OCI-LY3 (cell line): ENCODE results near the gene ABCA2.

Experiments
- EZH2phosphoT487 ChIP-seq: fragments of 200-600 bp; shearing (Covaris generic); IDR thresholded peaks from 2 replicates; pipeline ENCODE4 v1.6.1; 2018; ENCODE audit warnings: antibody characterized with exemption, mixed run types, low read depth
- TF ChIP-seq, protein P1 (sequence below): fragments of 200-600, 300-600 bp; sonication (generic); IDR thresholded peaks from 2 replicates; pipeline ENCODE4 v1.5.1; 2014; ENCODE audit warnings: antibody characterized with exemption, low read length, low read depth

DNA sequence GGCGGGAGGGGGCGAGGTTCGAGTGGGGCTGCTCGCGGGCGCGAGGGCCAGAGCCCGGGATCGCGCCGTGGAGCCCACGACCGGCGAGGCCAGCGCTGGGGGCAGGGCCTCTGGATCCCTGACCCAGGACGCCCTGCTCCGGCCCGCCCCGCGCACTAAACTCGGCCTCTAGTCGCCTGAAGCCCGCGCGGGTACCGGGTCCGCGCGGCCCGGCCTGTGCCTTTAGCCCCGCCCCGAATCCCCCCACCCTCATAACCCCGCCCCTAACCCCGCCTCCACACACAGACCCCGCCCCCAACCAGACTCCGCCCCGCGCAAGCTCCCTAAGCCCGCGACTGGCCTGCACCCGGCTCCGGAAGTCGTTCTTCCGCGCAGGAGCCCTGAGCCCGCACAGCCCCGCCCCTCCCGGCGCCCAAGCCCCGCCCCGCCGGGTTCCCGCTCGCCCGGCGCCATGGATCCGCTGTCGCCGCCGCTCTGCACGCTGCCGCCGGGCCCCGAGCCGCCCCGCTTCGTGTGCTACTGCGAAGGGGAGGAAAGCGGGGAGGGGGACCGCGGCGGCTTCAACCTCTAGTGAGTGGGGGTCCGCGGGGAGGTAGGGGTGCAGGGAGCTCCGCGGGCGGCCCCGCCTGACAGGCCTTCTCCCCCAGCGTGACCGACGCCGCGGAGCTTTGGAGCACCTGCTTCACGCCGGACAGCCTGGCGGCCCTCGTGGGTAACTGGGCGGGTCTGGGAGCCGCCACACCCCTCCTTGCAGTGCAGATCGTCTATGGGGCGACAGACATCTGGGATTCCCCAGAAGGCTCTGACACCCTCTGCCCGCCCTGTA, 35.8 kb downstream of the ABCA2 start, which contains the start of gene PAXX:
- TF ChIP-seq, protein P1, sequence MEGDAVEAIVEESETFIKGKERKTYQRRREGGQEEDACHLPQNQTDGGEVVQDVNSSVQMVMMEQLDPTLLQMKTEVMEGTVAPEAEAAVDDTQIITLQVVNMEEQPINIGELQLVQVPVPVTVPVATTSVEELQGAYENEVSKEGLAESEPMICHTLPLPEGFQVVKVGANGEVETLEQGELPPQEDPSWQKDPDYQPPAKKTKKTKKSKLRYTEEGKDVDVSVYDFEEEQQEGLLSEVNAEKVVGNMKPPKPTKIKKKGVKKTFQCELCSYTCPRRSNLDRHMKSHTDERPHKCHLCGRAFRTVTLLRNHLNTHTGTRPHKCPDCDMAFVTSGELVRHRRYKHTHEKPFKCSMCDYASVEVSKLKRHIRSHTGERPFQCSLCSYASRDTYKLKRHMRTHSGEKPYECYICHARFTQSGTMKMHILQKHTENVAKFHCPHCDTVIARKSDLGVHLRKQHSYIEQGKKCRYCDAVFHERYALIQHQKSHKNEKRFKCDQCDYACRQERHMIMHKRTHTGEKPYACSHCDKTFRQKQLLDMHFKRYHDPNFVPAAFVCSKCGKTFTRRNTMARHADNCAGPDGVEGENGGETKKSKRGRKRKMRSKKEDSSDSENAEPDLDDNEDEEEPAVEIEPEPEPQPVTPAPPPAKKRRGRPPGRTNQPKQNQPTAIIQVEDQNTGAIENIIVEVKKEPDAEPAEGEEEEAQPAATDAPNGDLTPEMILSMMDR = no peak
- no peak for TF ChIP-seq EZH2phosphoT487
